Endodermal cell (in vitro differentiated cells): ENCODE data around the gene OR2T35. TPM values are rescaled to one million over a fixed set of nuclear protein-coding genes. Genes with fewer than 3 reads are reported as not detected.

Experiments
- DNase-seq: peaks from one replicate; pipeline ENCODE4 v3.0.0-alpha.2; 2017
- H3K27ac ChIP-seq: 2 replicates; pipeline ENCODE4 v1.5.1; 2013; ENCODE audit warnings: mild to moderate bottlenecking, low read depth, low read length, moderate library complexity
- H3K27me3 ChIP-seq: 2 replicates; pipeline ENCODE4 v1.6.1; 2013; ENCODE audit warnings: mild to moderate bottlenecking, low read length, moderate library complexity; ENCODE audit not compliant: insufficient read depth, control insufficient read depth, poor library complexity, severe bottlenecking
- H3K36me3 ChIP-seq: 2 replicates; pipeline ENCODE4 v1.7.0; 2013; ENCODE audit warnings: mild to moderate bottlenecking, low read length, moderate library complexity; ENCODE audit not compliant: control insufficient read depth, insufficient read depth
- H3K4me1 ChIP-seq: one replicate; pipeline ENCODE4 v1.7.0; 2013; ENCODE audit warnings: low read length; ENCODE audit not compliant: control insufficient read depth, insufficient read depth
- H3K4me3 ChIP-seq: 2 replicates; pipeline ENCODE4 v1.5.1; 2013; ENCODE audit warnings: mild to moderate bottlenecking, low read length, moderate library complexity
- H3K9ac ChIP-seq: 2 replicates; pipeline ENCODE4 v1.6.1; 2013; ENCODE audit warnings: mild to moderate bottlenecking, low read length, moderate library complexity; ENCODE audit not compliant: poor library complexity, severe bottlenecking; ENCODE audit errors: extremely low read depth
- H3K9me3 ChIP-seq: 2 replicates; pipeline ENCODE4 v1.6.1; 2013; ENCODE audit warnings: mild to moderate bottlenecking, low read length, moderate library complexity; ENCODE audit not compliant: control insufficient read depth
- H3K27ac Mint-ChIP-seq: 2 replicates; pipeline ENCODE4 v1.8.0; 2020; ENCODE audit warnings: mixed read lengths
- H3K27me3 Mint-ChIP-seq: 2 replicates; pipeline ENCODE4 v1.8.0; 2021; ENCODE audit warnings: mild to moderate bottlenecking, mixed read lengths; ENCODE audit not compliant: insufficient read depth
- H3K36me3 Mint-ChIP-seq: 2 replicates; pipeline ENCODE4 v1.8.0; 2020; ENCODE audit warnings: low read depth, mixed read lengths
- H3K4me1 Mint-ChIP-seq: 2 replicates; pipeline ENCODE4 v1.8.0; 2020; ENCODE audit warnings: mixed read lengths
- H3K4me3 Mint-ChIP-seq: 2 replicates; pipeline ENCODE4 v1.8.0; 2020; ENCODE audit warnings: mild to moderate bottlenecking, moderate library complexity, mixed read lengths
- H3K9me3 Mint-ChIP-seq: 2 replicates; pipeline ENCODE4 v1.8.0; 2020; ENCODE audit warnings: mild to moderate bottlenecking, mixed read lengths
- CTCF ChIP-seq: fragments of 200-600 bp; sonication (generic); conservative IDR thresholded peaks from 2 replicates; pipeline ENCODE4 v1.5.0; 2021; ENCODE audit warnings: antibody characterized with exemption, mild to moderate bottlenecking
- WGBS, 2 experiments: methylation state at CpG; one replicate each; pipeline versions ENCODE4 v1.1.5 to v1.1.7; 2013; ENCODE audit warnings: missing lambda C conversion rate in 2 of 2, mixed read lengths in 1 of 2; ENCODE audit not compliant: insufficient coverage in 1 of 2, insufficient read length in 1 of 2; 5-methylcytosine and 5-hydroxymethylcytosine counted together
- total RNA-seq, 2 donors: library from RNA; stranded (reverse); fragmentation: NEBNext Ultra II Directional in 1 of 2; extraction: Animal tissue kit (Norgen Biotek cat#: 25700) in 1 of 2; gene quantifications; 2 replicates in 1 of 2; 3 replicates in 1 of 2; pipeline ENCODE4 v1.2.1, GENCODE V29; 2021

Gene OR2T35
- total RNA-seq, 2 donors from 2014 or later, result not detected

- Mint-ChIP-seq H3K4me3 (no peak overlapping the region), H3K27me3 (no peaks in the 10 kb centered on the region), H3K27ac (no peak overlapping the region), H3K4me1 (no peaks in the 10 kb centered on the region), H3K9me3 (peaks cover 38% of the 10 kb centered on the region), H3K36me3 (peaks cover 2% of the 10 kb centered on the region)
- H3K9me3 ChIP-seq, result peaks cover 78% of the 10 kb centered on the region
- H3K27ac ChIP-seq, result no peak overlapping the region
- WGBS, 2 experiments, result 62 to 74% methylated on average over 6 to 9 of the region's 9 CpGs
- no peak for DNase-seq
- H3K4me1 ChIP-seq, result no peaks in the 10 kb centered on the region
- H3K9ac ChIP-seq, result no peak overlapping the region
- TF ChIP-seq CTCF, result no peak
- no peaks in the 10 kb centered on the region for H3K27me3 ChIP-seq
- H3K36me3 ChIP-seq, result no peaks in the 10 kb centered on the region
- H3K4me3 ChIP-seq, result no peak overlapping the region
Observed at GRCh38 chr1:248627971-248628844, 16.9 kb downstream of the OR2T35 start.

- Mint-ChIP-seq H3K4me1 (no peaks in the 10 kb centered on the region), H3K27ac (no peak overlapping the region), H3K36me3 (peaks cover 2% of the 10 kb centered on the region), H3K9me3 (peaks cover 35% of the 10 kb centered on the region), H3K27me3 (no peaks in the 10 kb centered on the region), H3K4me3 (no peak overlapping the region)
- Histone ChIP-seq H3K36me3 (no peaks in the 10 kb centered on the region), H3K4me3 (no peak overlapping the region), H3K9me3 (peaks cover 89% of the 10 kb centered on the region), H3K9ac (no peak overlapping the region), H3K4me1 (no peaks in the 10 kb centered on the region), H3K27me3 (no peaks in the 10 kb centered on the region), H3K27ac (no peak overlapping the region)
- WGBS, 2 experiments, result 69 to 81% methylated on average over 3 to 5 of the region's 5 CpGs
- TF ChIP-seq CTCF, result no peak
- DNase-seq, result no peak
Observed at GRCh38 chr1:248625971-248626370, 19.1 kb downstream of the OR2T35 start.

GRCh38 chr1:248625166-248625565 is 19.9 kb downstream of the OR2T35 start:
- Mint-ChIP-seq H3K4me1 (no peaks in the 10 kb centered on the region), H3K27ac (no peak overlapping the region)

More at GRCh38 chr1:248625166-248625565, 19.9 kb downstream of the OR2T35 start:
- Histone ChIP-seq H3K9ac (no peak overlapping the region), H3K36me3 (no peaks in the 10 kb centered on the region), H3K27me3 (no peaks in the 10 kb centered on the region), H3K9me3 (peaks cover 88% of the 10 kb centered on the region), H3K27ac (no peak overlapping the region), H3K4me3 (no peak overlapping the region), H3K4me1 (no peaks in the 10 kb centered on the region)
- Mint-ChIP-seq H3K36me3 (peaks cover 2% of the 10 kb centered on the region), H3K4me3 (no peak overlapping the region), H3K9me3 (peaks cover 33% of the 10 kb centered on the region), H3K27me3 (no peaks in the 10 kb centered on the region)
- no peak for DNase-seq
- WGBS, 2 experiments, result 41 to 52% methylated on average over 4 of the region's 4 CpGs
- no peak for TF ChIP-seq CTCF
